Lung (tissue), 13 donors: ENCODE measurements around the gene LCA5. TPM values are rescaled to one million over a fixed set of nuclear protein-coding genes. Genes with fewer than 3 reads are reported as not detected.

Experiments
- ATAC-seq: fragments of 200-7000 bp; cut with Tn5 transposase; one replicate; pipeline ENCODE4 v1.9.1; 2020; ENCODE audit warnings: moderate number of reproducible peaks; ENCODE audit not compliant: insufficient read depth, low FRiP score
- DNase-seq, 3 donors: peaks; one replicate each; pipeline ENCODE4 v3.0.0-alpha.2; 2013 to 2017
- H3K27ac ChIP-seq, 2 donors: one replicate each; pipeline ENCODE4 v1.5.1; 2013; ENCODE audit warnings: mild to moderate bottlenecking in 2 of 2, moderate library complexity in 2 of 2, control low read depth in 1 of 2, inconsistent platforms in 1 of 2, low read depth in 1 of 2, low read length in 1 of 2
- H3K27me3 ChIP-seq, 3 donors: one replicate each; pipeline ENCODE4 v1.5.1; 2013; ENCODE audit warnings: low read length in 2 of 3; ENCODE audit not compliant: control insufficient read depth in 3 of 3, insufficient read depth in 3 of 3
- H3K36me3 ChIP-seq, 4 donors: one replicate each; pipeline ENCODE4 v1.5.1; 2013; ENCODE audit warnings: low read length in 4 of 4, mild to moderate bottlenecking in 1 of 4, moderate library complexity in 1 of 4; ENCODE audit not compliant: control insufficient read depth in 4 of 4, insufficient read depth in 4 of 4
- H3K4me1 ChIP-seq, 5 donors: one replicate each; pipeline ENCODE4 v1.5.1; 2013; ENCODE audit warnings: low read length in 5 of 5, mild to moderate bottlenecking in 2 of 5, moderate library complexity in 1 of 5; ENCODE audit not compliant: control insufficient read depth in 5 of 5, insufficient read depth in 5 of 5
- H3K4me3 ChIP-seq: one replicate; pipeline ENCODE4 v1.5.1; 2013; ENCODE audit warnings: mild to moderate bottlenecking, control low read depth, moderate library complexity
- H3K9ac ChIP-seq, 2 donors: one replicate each; pipeline ENCODE4 v1.5.1; 2013; ENCODE audit warnings: low read length in 2 of 2, control low read depth in 1 of 2; ENCODE audit not compliant: insufficient read depth in 1 of 2
- H3K9me3 ChIP-seq, 4 donors: one replicate each; pipeline ENCODE4 v1.5.1; 2013; ENCODE audit warnings: low read length in 3 of 4, mild to moderate bottlenecking in 1 of 4, moderate library complexity in 1 of 4; ENCODE audit not compliant: control insufficient read depth in 4 of 4, insufficient read depth in 3 of 4
- CTCF ChIP-seq: IDR thresholded peaks from 2 replicates; pipeline ENCODE4 v1.5.1; 2012; ENCODE audit warnings: mild to moderate bottlenecking; ENCODE audit errors: control extremely low read depth, extremely low read depth
- WGBS, 2 donors: extraction: QIAGEN DNeasy Blood & Tissue Kit; methylation state at CpG; one replicate each; pipeline ENCODE4 v1.1.7; 2013; 5-methylcytosine and 5-hydroxymethylcytosine counted together
- polyA plus RNA-seq, 2 donors: library from polyadenylated mRNA; stranded (reverse); fragments of 200-250 nt; gene quantifications; one replicate each; pipeline ENCODE4 v1.2.1, GENCODE V29; 2013
- small RNA-seq: library from RNA; depleted of rRNA; stranded (forward); fragments of <200 nt; gene quantifications from one replicate; pipeline ENCODE3, GENCODE V24; 2014; ENCODE audit warnings: low replicate concordance
- total RNA-seq, 2 donors: library from RNA; depleted of rRNA in 1 of 2; stranded (reverse); fragments of >200 nt in 1 of 2; gene quantifications; one replicate each; pipeline ENCODE4 v1.2.1, GENCODE V29; 2014 to 2021
- donor health status: control.
- donor health status: control.
- donor health status: Bipolar disorder and iron deficiency.
- donor health status: healthy.
- donor health status: DM: yes; HTN: yes; CAD: no.

The LCA5 gene
- total and polyA plus RNA-seq, 4 donors = 1.6 to 27.3 (median 5.0) TPM

- WGBS, 2 donors = 55 to 76% methylated on average over 2 of the region's 2 CpGs
- no peak for TF ChIP-seq CTCF
- peak; percentile 88 to 97 (median 96) for DNase-seq
Measured at GRCh38 chr6:79438030-79438429, 99.2 kb downstream of the LCA5 start.

GRCh38 chr6:79436241-79436640 lies 101.0 kb downstream of the LCA5 start:
- H3K4me3 ChIP-seq = no peak overlapping the region
- WGBS, 2 donors = 73 to 79% methylated on average over 2 of the region's 2 CpGs
- H3K4me1 ChIP-seq = peaks cover 0 to 10% (median 0%) of the 10 kb centered on the region in 5 donors
- no peaks in the 10 kb centered on the region for H3K9me3 ChIP-seq
- H3K36me3 ChIP-seq = no peaks in the 10 kb centered on the region
- DNase-seq (no peak), ATAC-seq (no peak)
- no peak for TF ChIP-seq CTCF
- no peak overlapping the region for H3K9ac ChIP-seq
- no peaks in the 10 kb centered on the region for H3K27me3 ChIP-seq
- no peak overlapping the region for H3K27ac ChIP-seq

More at GRCh38 chr6:79438030-79438429, 99.2 kb downstream of the LCA5 start:
- H3K4me1 ChIP-seq = peaks cover 0 to 10% (median 0%) of the 10 kb centered on the region in 5 donors
- no peak for ATAC-seq
- no peak overlapping the region for H3K4me3 ChIP-seq
- H3K9me3 ChIP-seq = no peaks in the 10 kb centered on the region
- peak overlapping the region in 1 of 2 donors; percentile 60 for H3K9ac ChIP-seq
- no peaks in the 10 kb centered on the region for H3K27me3 ChIP-seq
- no peak overlapping the region for H3K27ac ChIP-seq
- H3K36me3 ChIP-seq = no peaks in the 10 kb centered on the region

DNA sequence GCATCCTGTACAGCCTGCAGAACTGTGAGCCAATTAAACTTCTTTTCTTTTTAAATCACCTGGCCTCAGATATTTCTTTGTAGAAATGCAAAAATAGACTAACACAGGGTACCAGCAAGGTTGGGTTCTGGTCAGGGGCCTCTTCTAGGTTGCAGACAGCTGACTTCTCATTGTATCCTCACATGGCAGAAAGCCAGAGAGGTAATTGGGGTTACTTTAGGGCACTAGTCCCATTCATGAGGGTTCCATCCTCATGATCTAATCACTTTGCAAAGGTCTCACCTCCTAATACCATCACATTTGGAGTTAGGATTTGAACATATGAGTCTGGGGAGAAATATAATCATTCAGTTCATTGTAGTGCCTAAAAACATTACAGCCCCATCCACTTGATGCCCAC lies 101.5 kb downstream of the LCA5 start:
- ATAC-seq = no peak

More for the DNA sequence above, 101.5 kb downstream of the LCA5 start:
- Histone ChIP-seq H3K27me3 (no peaks in the 10 kb centered on the region), H3K4me1 (peaks cover 0 to 10% (median 0%) of the 10 kb centered on the region in 5 donors), H3K4me3 (no peak overlapping the region), H3K9ac (no peak overlapping the region), H3K27ac (no peak overlapping the region), H3K9me3 (no peaks in the 10 kb centered on the region), H3K36me3 (no peaks in the 10 kb centered on the region)
- TF ChIP-seq CTCF = no peak
- no peak for DNase-seq

Small RNA genes lying within 50 kb of the gene (small RNA-seq; reads per million reads assigned to genes)
- not detected for gene DBIP1

Other genes with a start within 250 kb of the LCA5 start
- 10 to 100 TPM; 19.6 to 38.5 TPM for gene SH3BGRL2, start 93.9 kb upstream of the LCA5 start, total RNA-seq
- gene SH3BGRL2, start 93.9 kb upstream of the LCA5 start, polyA plus RNA-seq = 1 to 10 TPM; 7.4 to 8.3 TPM